GM12891 (cell line): ENCODE measurements around the gene COL5A1.

Experiments used
- POLR2A ChIP-seq: IDR thresholded peaks from 2 replicates; pipeline ENCODE4 v1.6.1; 2011; ENCODE audit warnings: low read depth, low read length, control low read depth
- POLR2AphosphoS5 ChIP-seq: IDR thresholded peaks from 2 replicates; pipeline ENCODE4 v1.6.1; 2011; ENCODE audit warnings: low read depth, low read length, control low read depth
- POU2F2 ChIP-seq: IDR thresholded peaks from 2 replicates; pipeline ENCODE4 v1.6.1; 2011; ENCODE audit warnings: low read depth, mild to moderate bottlenecking, control low read depth, low read length, moderate library complexity
- TAF1 ChIP-seq: IDR thresholded peaks from 2 replicates; pipeline ENCODE4 v1.6.1; 2011; ENCODE audit warnings: low read depth, low read length, control low read depth

GRCh38 chr9:134871697-134872340 is 230.2 kb downstream of the COL5A1 start:
- TF ChIP-seq TAF1, result no peak
- no peak for TF ChIP-seq POLR2AphosphoS5
- TF ChIP-seq POLR2A, result no peak
- TF ChIP-seq POU2F2, result no peak
